ENCODE results near the gene GAPDHS. TPM values are rescaled to one million over a fixed set of nuclear protein-coding genes. Genes with fewer than 3 reads are reported as not detected.

Gene GAPDHS
- polyA plus RNA-seq, 1 donor: not detected

GRCh38 chr19:35590875-35591274 lies 57.6 kb downstream of the GAPDHS start:
- DNase-seq (ENCODE audit: low read depth): no peak

- DNase-seq (ENCODE audit: low read depth): peak; percentile 19
Observed at GRCh38 chr19:35592226-35592625, 59.0 kb downstream of the GAPDHS start.

Other genes with a start within 250 kb of the GAPDHS start
- 0.33 TPM for gene MAG, start 241.3 kb upstream of the GAPDHS start, polyA plus RNA-seq (ENCODE audit: insufficient read length)
- 0.82 TPM for gene CD22, start 204.3 kb upstream of the GAPDHS start, polyA plus RNA-seq (ENCODE audit: insufficient read length)
- not detected for gene FFAR1, start 185.6 kb upstream of the GAPDHS start, polyA plus RNA-seq (ENCODE audit: insufficient read length)
- gene FFAR3, start 175.0 kb upstream of the GAPDHS start, polyA plus RNA-seq (ENCODE audit: insufficient read length): 0.08 TPM
- not detected for gene GPR42, start 162.4 kb upstream of the GAPDHS start, polyA plus RNA-seq (ENCODE audit: insufficient read length)
- 0.09 TPM for gene FFAR2, start 85.2 kb upstream of the GAPDHS start, polyA plus RNA-seq (ENCODE audit: insufficient read length)
- not detected for gene KRTDAP, start 43.0 kb upstream of the GAPDHS start, polyA plus RNA-seq (ENCODE audit: insufficient read length)
- 0.59 TPM for gene DMKN, start 19.8 kb upstream of the GAPDHS start, polyA plus RNA-seq (ENCODE audit: insufficient read length)
- not detected for gene SBSN, start 5.1 kb upstream of the GAPDHS start, polyA plus RNA-seq (ENCODE audit: insufficient read length)
- gene TMEM147, start 12.2 kb downstream of the GAPDHS start, polyA plus RNA-seq (ENCODE audit: insufficient read length): 45.4 TPM
- gene ATP4A, start 30.2 kb downstream of the GAPDHS start, polyA plus RNA-seq (ENCODE audit: insufficient read length): not detected
- not detected for gene PMIS2, start 52.7 kb downstream of the GAPDHS start, polyA plus RNA-seq (ENCODE audit: insufficient read length)
- gene HAUS5, start 79.3 kb downstream of the GAPDHS start, polyA plus RNA-seq (ENCODE audit: insufficient read length): 10.9 TPM
- 44.1 TPM for gene RBM42, start 95.6 kb downstream of the GAPDHS start, polyA plus RNA-seq (ENCODE audit: insufficient read length)
- 2.4 TPM for gene ETV2, start 108.3 kb downstream of the GAPDHS start, polyA plus RNA-seq (ENCODE audit: insufficient read length)
- 266 TPM for gene COX6B1, start 114.9 kb downstream of the GAPDHS start, polyA plus RNA-seq (ENCODE audit: insufficient read length)
- gene UPK1A, start 133.1 kb downstream of the GAPDHS start, polyA plus RNA-seq (ENCODE audit: insufficient read length): not detected
- not detected for gene ZBTB32, start 171.1 kb downstream of the GAPDHS start, polyA plus RNA-seq (ENCODE audit: insufficient read length)
- 23.0 TPM for gene KMT2B, start 184.5 kb downstream of the GAPDHS start, polyA plus RNA-seq (ENCODE audit: insufficient read length)
- gene IGFLR1, start 209.0 kb downstream of the GAPDHS start, polyA plus RNA-seq (ENCODE audit: insufficient read length): 3.3 TPM
- gene U2AF1L4, start 212.0 kb downstream of the GAPDHS start, polyA plus RNA-seq (ENCODE audit: insufficient read length): 16.6 TPM
- 31.7 TPM for gene PSENEN, start 212.2 kb downstream of the GAPDHS start, polyA plus RNA-seq (ENCODE audit: insufficient read length)
- 8.6 TPM for gene LIN37, start 215.1 kb downstream of the GAPDHS start, polyA plus RNA-seq (ENCODE audit: insufficient read length)
- gene HSPB6, start 223.6 kb downstream of the GAPDHS start, polyA plus RNA-seq (ENCODE audit: insufficient read length): 853 TPM
- gene PROSER3, start 224.7 kb downstream of the GAPDHS start, polyA plus RNA-seq (ENCODE audit: insufficient read length): 13.9 TPM
- gene ARHGAP33, start 242.1 kb downstream of the GAPDHS start, polyA plus RNA-seq (ENCODE audit: insufficient read length): 15.0 TPM

All from forelimb muscle (tissue), 1 donor.